Measurements from ENCODE around the gene COL4A3. TPM values are rescaled to one million over a fixed set of nuclear protein-coding genes. Genes with fewer than 3 reads are reported as not detected.

Gene COL4A3
- total RNA-seq, 2 donors from 2014 or later, result 0.30 to 0.42 TPM

GRCh38 chr2:227150222-227150936 is 14.0 kb upstream of the COL4A3 start:
- intact Hi-C loops (cut with DNase I), result no loop called here
- H3K4me1 ChIP-seq, result no peaks in the 10 kb centered on the region
- no peak overlapping the region for H3K9ac ChIP-seq (ENCODE audit: low read depth in 2 of 2, low read length in 2 of 2)
- no peaks in the 10 kb centered on the region for H3K27me3 ChIP-seq
- no peaks in the 10 kb centered on the region for H3K9me3 ChIP-seq
- no peaks in the 10 kb centered on the region for H3K36me3 ChIP-seq
- TF ChIP-seq CTCF (IDR thresholded peaks at IDR 0.05), result no peak
- no peak overlapping the region for H3K4me3 ChIP-seq
- H3K27ac ChIP-seq, result no peak overlapping the region
- no peak for DNase-seq

GRCh38 chr2:227152093-227152766 is 12.2 kb upstream of the COL4A3 start:
- Histone ChIP-seq H3K27ac (no peak overlapping the region), H3K4me3 (no peak overlapping the region)

DNA sequence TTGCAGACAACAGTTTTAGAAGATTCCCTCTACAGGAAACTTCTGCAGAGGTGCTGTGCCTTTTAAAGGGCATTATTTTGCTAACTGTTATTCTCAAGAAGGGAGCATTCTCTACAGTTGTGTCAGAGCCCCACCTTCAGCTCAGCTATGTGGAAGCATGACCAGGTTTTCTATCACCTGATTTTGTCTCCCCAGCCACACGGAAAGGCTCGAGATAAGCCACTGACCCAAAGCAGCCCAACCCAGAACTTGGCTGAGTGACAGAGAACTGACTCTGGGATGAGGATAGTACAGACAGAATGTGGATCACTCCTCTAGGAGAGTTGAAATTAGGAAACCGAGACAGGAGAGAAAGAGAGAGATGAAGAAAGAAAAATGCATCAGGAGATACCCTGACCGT is 11.1 kb upstream of the COL4A3 start:
- Histone ChIP-seq H3K4me3 (no peak overlapping the region), H3K27ac (no peak overlapping the region), H3K4me1 (no peaks in the 10 kb centered on the region), H3K9ac (ENCODE audit: low read depth in 2 of 2, low read length in 2 of 2) (no peak overlapping the region), H3K36me3 (no peaks in the 10 kb centered on the region), H3K27me3 (no peaks in the 10 kb centered on the region), H3K9me3 (no peaks in the 10 kb centered on the region)
- intact Hi-C loops (cut with DNase I), result no loop called here
- no peak for TF ChIP-seq CTCF (IDR thresholded peaks at IDR 0.05)
- no peak for DNase-seq

More at GRCh38 chr2:227152093-227152766, 12.2 kb upstream of the COL4A3 start:
- no peaks in the 10 kb centered on the region for H3K4me1 ChIP-seq
- intact Hi-C loops (cut with DNase I), result no loop called here
- H3K27me3 ChIP-seq, result no peaks in the 10 kb centered on the region
- TF ChIP-seq CTCF (IDR thresholded peaks at IDR 0.05), result no peak
- no peak overlapping the region for H3K9ac ChIP-seq (ENCODE audit: low read depth in 2 of 2, low read length in 2 of 2)
- DNase-seq, result no peak
- H3K9me3 ChIP-seq, result no peaks in the 10 kb centered on the region
- no peaks in the 10 kb centered on the region for H3K36me3 ChIP-seq

- no peaks in the 10 kb centered on the region for H3K27me3 ChIP-seq
- no peaks in the 10 kb centered on the region for H3K36me3 ChIP-seq
- intact Hi-C loops (cut with DNase I), result no loop called here
- no peak overlapping the region for H3K9ac ChIP-seq (ENCODE audit: low read depth in 2 of 2, low read length in 2 of 2)
- peak; percentile 38 for DNase-seq
- H3K27ac ChIP-seq, result no peak overlapping the region
- no peaks in the 10 kb centered on the region for H3K9me3 ChIP-seq
- no peak for TF ChIP-seq CTCF (IDR thresholded peaks at IDR 0.05)
- no peaks in the 10 kb centered on the region for H3K4me1 ChIP-seq
- H3K4me3 ChIP-seq, result no peak overlapping the region
Observed at GRCh38 chr2:227153758-227154486, 10.5 kb upstream of the COL4A3 start.

GRCh38 chr2:227154986-227155774 is 9.2 kb upstream of the COL4A3 start:
- Histone ChIP-seq H3K27me3 (no peaks in the 10 kb centered on the region), H3K4me3 (no peak overlapping the region), H3K27ac (no peak overlapping the region), H3K9me3 (no peaks in the 10 kb centered on the region), H3K4me1 (no peaks in the 10 kb centered on the region), H3K9ac (ENCODE audit: low read depth in 2 of 2, low read length in 2 of 2) (no peak overlapping the region), H3K36me3 (no peaks in the 10 kb centered on the region)
- no peak for TF ChIP-seq CTCF (IDR thresholded peaks at IDR 0.05)
- DNase-seq, result no peak
- intact Hi-C loops (cut with DNase I), result no loop called here

All from colonic mucosa (tissue), 4 donors.